ENCODE results near the gene LOX. TPM values are rescaled to one million over a fixed set of nuclear protein-coding genes. Genes with fewer than 3 reads are reported as not detected.

The LOX gene
- total RNA-seq, 1 donor from 2014 or later: 0.11 TPM

DNA sequence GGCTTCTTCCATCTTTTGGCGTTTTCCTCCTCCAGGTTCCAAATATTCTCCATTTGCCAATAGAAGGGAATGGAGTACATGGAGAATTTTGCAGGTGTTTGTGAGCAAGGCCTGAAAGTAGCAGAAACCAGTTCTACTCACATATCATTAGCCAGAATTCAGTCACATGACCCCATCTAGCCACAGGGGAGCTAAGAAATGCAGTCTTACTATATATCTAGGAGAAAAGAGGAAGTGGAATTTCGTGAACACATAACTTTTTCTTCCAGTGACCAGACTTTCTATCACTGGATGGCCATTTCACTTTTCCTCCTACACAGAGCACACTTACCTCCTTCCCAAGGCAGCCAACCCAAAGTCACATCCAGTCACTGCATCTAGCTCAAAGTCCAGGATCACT lies 55.1 kb downstream of the LOX start:
- H3K36me3 Mint-ChIP-seq: peaks cover 26% of the 10 kb centered on the region
- H3K27ac Mint-ChIP-seq: no peak overlapping the region
- H3K4me3 Mint-ChIP-seq: no peak overlapping the region
- Histone ChIP-seq H3K79me2 (ENCODE audit: low read depth) (no peaks in the 10 kb centered on the region), H3F3A (ENCODE audit: low read depth) (no peaks in the 10 kb centered on the region), H3K27ac (no peak overlapping the region), H2AFZ (replicated peaks) (no peak overlapping the region), H3K36me3 (peaks cover 4% of the 10 kb centered on the region), H3K27me3 (no peaks in the 10 kb centered on the region), H4K20me1 (ENCODE audit: low read depth) (no peaks in the 10 kb centered on the region), H3K9ac (no peak overlapping the region), H3K9me3 (ENCODE audit: low read depth) (no peaks in the 10 kb centered on the region), H3K4me2 (no peak overlapping the region), H3K4me3 (no peak overlapping the region), H3K4me1 (no peaks in the 10 kb centered on the region)
- TF ChIP-seq EZH2phosphoT487 (IDR thresholded peaks at IDR 0.05) (no peak), EZH2 (IDR thresholded peaks at IDR 0.05) (no peak)
- TF ChIP-seq, protein P1, sequence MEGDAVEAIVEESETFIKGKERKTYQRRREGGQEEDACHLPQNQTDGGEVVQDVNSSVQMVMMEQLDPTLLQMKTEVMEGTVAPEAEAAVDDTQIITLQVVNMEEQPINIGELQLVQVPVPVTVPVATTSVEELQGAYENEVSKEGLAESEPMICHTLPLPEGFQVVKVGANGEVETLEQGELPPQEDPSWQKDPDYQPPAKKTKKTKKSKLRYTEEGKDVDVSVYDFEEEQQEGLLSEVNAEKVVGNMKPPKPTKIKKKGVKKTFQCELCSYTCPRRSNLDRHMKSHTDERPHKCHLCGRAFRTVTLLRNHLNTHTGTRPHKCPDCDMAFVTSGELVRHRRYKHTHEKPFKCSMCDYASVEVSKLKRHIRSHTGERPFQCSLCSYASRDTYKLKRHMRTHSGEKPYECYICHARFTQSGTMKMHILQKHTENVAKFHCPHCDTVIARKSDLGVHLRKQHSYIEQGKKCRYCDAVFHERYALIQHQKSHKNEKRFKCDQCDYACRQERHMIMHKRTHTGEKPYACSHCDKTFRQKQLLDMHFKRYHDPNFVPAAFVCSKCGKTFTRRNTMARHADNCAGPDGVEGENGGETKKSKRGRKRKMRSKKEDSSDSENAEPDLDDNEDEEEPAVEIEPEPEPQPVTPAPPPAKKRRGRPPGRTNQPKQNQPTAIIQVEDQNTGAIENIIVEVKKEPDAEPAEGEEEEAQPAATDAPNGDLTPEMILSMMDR (IDR thresholded peaks at IDR 0.05): no peak
- no peaks in the 10 kb centered on the region for H3K4me1 Mint-ChIP-seq
- no peaks in the 10 kb centered on the region for H3K9me3 Mint-ChIP-seq
- no peak for DNase-seq (ENCODE audit: low spot score)
- H3K27me3 Mint-ChIP-seq (ENCODE audit: insufficient read depth, low read depth): no peaks in the 10 kb centered on the region

DNA sequence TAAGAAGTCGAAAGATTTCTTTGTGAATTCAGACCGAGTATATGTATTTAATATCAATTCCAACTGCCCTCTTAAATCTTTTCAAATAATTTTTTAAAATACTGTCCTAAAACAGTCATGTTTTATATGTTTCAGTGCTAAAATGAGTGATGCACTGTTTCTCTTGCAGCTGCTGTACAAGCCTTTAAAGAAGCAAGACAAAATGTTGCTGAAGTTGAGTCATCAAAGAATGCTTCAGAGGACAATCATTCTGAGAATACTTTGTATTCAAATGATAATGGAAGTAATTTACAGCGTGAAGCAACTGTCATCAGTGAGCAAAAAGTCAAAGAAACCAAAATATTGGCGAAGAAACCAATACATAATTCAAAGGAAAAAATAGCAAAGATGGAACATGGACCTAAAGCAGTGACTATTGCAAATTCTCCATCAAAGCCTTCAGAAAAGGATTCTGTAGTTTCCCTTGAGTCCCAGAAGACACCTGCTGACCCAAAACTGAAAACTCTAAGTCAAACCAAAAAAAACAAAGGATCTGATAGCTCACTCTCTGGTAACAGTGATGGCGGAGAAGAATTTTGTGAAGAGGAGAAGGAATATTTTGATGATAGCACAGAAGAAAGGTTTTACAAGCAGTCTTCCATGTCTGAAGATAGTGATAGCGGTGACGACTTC lies 58.0 kb downstream of the LOX start:
- Mint-ChIP-seq H3K4me1 (no peaks in the 10 kb centered on the region), H3K27me3 (ENCODE audit: insufficient read depth, low read depth) (peaks cover 3% of the 10 kb centered on the region), H3K36me3 (peaks cover 24% of the 10 kb centered on the region), H3K27ac (no peak overlapping the region), H3K4me3 (no peak overlapping the region), H3K9me3 (no peaks in the 10 kb centered on the region)
- Histone ChIP-seq H3K4me3 (no peak overlapping the region), H3K9me3 (ENCODE audit: low read depth) (no peaks in the 10 kb centered on the region), H3K4me2 (no peak overlapping the region), H2AFZ (replicated peaks) (no peak overlapping the region), H3K36me3 (peaks cover 4% of the 10 kb centered on the region), H3F3A (ENCODE audit: low read depth) (no peaks in the 10 kb centered on the region), H3K27me3 (no peaks in the 10 kb centered on the region), H3K4me1 (no peaks in the 10 kb centered on the region), H3K27ac (no peak overlapping the region), H4K20me1 (ENCODE audit: low read depth) (no peaks in the 10 kb centered on the region), H3K79me2 (ENCODE audit: low read depth) (no peaks in the 10 kb centered on the region), H3K9ac (no peak overlapping the region)
- TF ChIP-seq, protein P1 (IDR thresholded peaks at IDR 0.05): no peak
- TF ChIP-seq EZH2phosphoT487 (IDR thresholded peaks at IDR 0.05): no peak
- TF ChIP-seq EZH2 (IDR thresholded peaks at IDR 0.05): no peak
- no peak for DNase-seq (ENCODE audit: low spot score)

DNA sequence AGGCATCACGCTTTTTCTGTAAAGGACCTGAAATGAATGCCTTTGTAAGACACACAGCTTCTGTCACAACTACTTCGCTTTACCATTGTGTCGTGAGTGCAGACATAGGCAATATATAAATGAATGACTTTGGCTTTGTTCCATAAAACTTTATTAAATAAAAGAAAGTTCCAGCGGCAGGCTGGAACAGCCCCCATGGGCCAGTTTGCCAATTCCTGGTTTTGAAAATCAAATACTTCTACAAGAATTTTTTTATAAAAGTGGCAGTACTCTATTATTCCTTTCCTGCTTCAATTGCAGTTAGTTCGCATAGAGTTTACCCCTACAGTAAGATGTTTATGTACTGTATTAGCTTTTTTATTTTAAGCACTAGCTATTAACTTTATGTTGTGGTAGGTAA lies 62.6 kb downstream of the LOX start:
- Histone ChIP-seq H3K36me3 (no peaks in the 10 kb centered on the region), H3F3A (ENCODE audit: low read depth) (no peaks in the 10 kb centered on the region), H4K20me1 (ENCODE audit: low read depth) (no peaks in the 10 kb centered on the region), H2AFZ (replicated peaks) (no peak overlapping the region), H3K27me3 (no peaks in the 10 kb centered on the region), H3K79me2 (ENCODE audit: low read depth) (no peaks in the 10 kb centered on the region), H3K27ac (no peak overlapping the region), H3K4me2 (no peak overlapping the region), H3K9me3 (ENCODE audit: low read depth) (no peaks in the 10 kb centered on the region), H3K4me3 (no peak overlapping the region), H3K4me1 (no peaks in the 10 kb centered on the region), H3K9ac (no peak overlapping the region)
- Mint-ChIP-seq H3K36me3 (peaks cover 5% of the 10 kb centered on the region), H3K27me3 (ENCODE audit: insufficient read depth, low read depth) (peaks cover 3% of the 10 kb centered on the region), H3K9me3 (no peaks in the 10 kb centered on the region), H3K4me3 (no peak overlapping the region), H3K4me1 (no peaks in the 10 kb centered on the region), H3K27ac (no peak overlapping the region)
- TF ChIP-seq, protein P1 (IDR thresholded peaks at IDR 0.05): no peak
- TF ChIP-seq EZH2 (IDR thresholded peaks at IDR 0.05) (no peak), EZH2phosphoT487 (IDR thresholded peaks at IDR 0.05) (no peak)
- DNase-seq (ENCODE audit: low spot score): no peak
